ENCODE measurements around the gene SEC24A.
"Not testable (repeated sequence)": the region's sequence is repeated elsewhere in the genome, so short reads cannot be mapped to it uniquely, and the experiment has no call there.

SEC24A gene

GRCh38 chr5:134648425-134649162 lies at the start of gene SEC24A:
Gene SEC24A, plus strand, starts transcription at chr5:134648785. Its CDS starts 292 bp downstream, at chr5:134649077.
- Histone ChIP-seq H3K4me1 (ENCODE audit: control insufficient read depth, insufficient read depth, low read length) (peaks cover 10% of the 10 kb centered on the region), H3K27me3 (ENCODE audit: control insufficient read depth in 1 of 2, insufficient read depth in 2 of 2, low read length in 2 of 2) (no peaks in the 10 kb centered on the region), H3K4me3 (ENCODE audit: low read length in 2 of 2) (peak within 1 kb of the TSS; percentile 79 to 97), H3K27ac (ENCODE audit: low read length) (peak within 1 kb of the TSS; percentile 88), H3K36me3 (ENCODE audit: control insufficient read depth in 2 of 2, insufficient read depth in 2 of 2, low read length in 2 of 2) (no peaks in the 10 kb centered on the region), H3K9ac (ENCODE audit: low read length in 2 of 2) (peak within 1 kb of the TSS; percentile 90 to 98), H3K9me3 (ENCODE audit: control insufficient read depth in 2 of 2, low read length in 2 of 2) (no peaks in the 10 kb centered on the region)

GRCh38 chr5:134599820-134600219 lies 48.8 kb upstream of the SEC24A start:
- H3K4me1 ChIP-seq (ENCODE audit: control insufficient read depth, insufficient read depth, low read length); H3K9ac ChIP-seq (ENCODE audit: low read length in 2 of 2): not testable (repeated sequence)

GRCh38 chr5:134600600-134600999 lies 48.0 kb upstream of the SEC24A start:
- no peak overlapping the region for H3K27ac ChIP-seq (ENCODE audit: low read length)
- no peak overlapping the region for H3K4me3 ChIP-seq (ENCODE audit: low read length in 2 of 2)

More at GRCh38 chr5:134599820-134600219, 48.8 kb upstream of the SEC24A start:
- H3K27me3 ChIP-seq (ENCODE audit: control insufficient read depth in 1 of 2, insufficient read depth in 2 of 2, low read length in 2 of 2); H3K27ac ChIP-seq (ENCODE audit: low read length); H3K9me3 ChIP-seq (ENCODE audit: control insufficient read depth in 2 of 2, low read length in 2 of 2); H3K36me3 ChIP-seq (ENCODE audit: control insufficient read depth in 2 of 2, insufficient read depth in 2 of 2, low read length in 2 of 2); H3K4me3 ChIP-seq (ENCODE audit: low read length in 2 of 2): not testable (repeated sequence)

GRCh38 chr5:134603059-134603458 lies 45.5 kb upstream of the SEC24A start:
- H3K4me3 ChIP-seq (ENCODE audit: low read length in 2 of 2), result no peak overlapping the region
- H3K4me1 ChIP-seq (ENCODE audit: control insufficient read depth, insufficient read depth, low read length), result no peaks in the 10 kb centered on the region
- no peak overlapping the region for H3K27ac ChIP-seq (ENCODE audit: low read length)
- H3K9ac ChIP-seq (ENCODE audit: low read length in 2 of 2), result no peak overlapping the region
- H3K27me3 ChIP-seq (ENCODE audit: control insufficient read depth in 1 of 2, insufficient read depth in 2 of 2, low read length in 2 of 2), result no peaks in the 10 kb centered on the region
- H3K36me3 ChIP-seq (ENCODE audit: control insufficient read depth in 2 of 2, insufficient read depth in 2 of 2, low read length in 2 of 2), result peaks cover 20 to 22% of the 10 kb centered on the region in 2 donors
- H3K9me3 ChIP-seq (ENCODE audit: control insufficient read depth in 2 of 2, low read length in 2 of 2), result no peaks in the 10 kb centered on the region

More at GRCh38 chr5:134600600-134600999, 48.0 kb upstream of the SEC24A start:
- H3K36me3 ChIP-seq (ENCODE audit: control insufficient read depth in 2 of 2, insufficient read depth in 2 of 2, low read length in 2 of 2), result peaks cover 8 to 12% of the 10 kb centered on the region in 2 donors
- no peaks in the 10 kb centered on the region for H3K4me1 ChIP-seq (ENCODE audit: control insufficient read depth, insufficient read depth, low read length)
- H3K9me3 ChIP-seq (ENCODE audit: control insufficient read depth in 2 of 2, low read length in 2 of 2), result no peaks in the 10 kb centered on the region
- no peak overlapping the region for H3K9ac ChIP-seq (ENCODE audit: low read length in 2 of 2)
- no peaks in the 10 kb centered on the region for H3K27me3 ChIP-seq (ENCODE audit: control insufficient read depth in 1 of 2, insufficient read depth in 2 of 2, low read length in 2 of 2)

GRCh38 chr5:134604908-134605307 lies 43.7 kb upstream of the SEC24A start:
- no peaks in the 10 kb centered on the region for H3K4me1 ChIP-seq (ENCODE audit: control insufficient read depth, insufficient read depth, low read length)
- H3K4me3 ChIP-seq (ENCODE audit: low read length in 2 of 2), result no peak overlapping the region
- no peaks in the 10 kb centered on the region for H3K27me3 ChIP-seq (ENCODE audit: control insufficient read depth in 1 of 2, insufficient read depth in 2 of 2, low read length in 2 of 2)
- H3K9me3 ChIP-seq (ENCODE audit: control insufficient read depth in 2 of 2, low read length in 2 of 2), result no peaks in the 10 kb centered on the region
- no peak overlapping the region for H3K27ac ChIP-seq (ENCODE audit: low read length)
- no peak overlapping the region for H3K9ac ChIP-seq (ENCODE audit: low read length in 2 of 2)
- H3K36me3 ChIP-seq (ENCODE audit: control insufficient read depth in 2 of 2, insufficient read depth in 2 of 2, low read length in 2 of 2), result peaks cover 33 to 38% of the 10 kb centered on the region in 2 donors

GRCh38 chr5:134606726-134607125 lies 41.9 kb upstream of the SEC24A start:
- no peaks in the 10 kb centered on the region for H3K27me3 ChIP-seq (ENCODE audit: control insufficient read depth in 1 of 2, insufficient read depth in 2 of 2, low read length in 2 of 2)
- H3K27ac ChIP-seq (ENCODE audit: low read length), result no peak overlapping the region
- H3K9ac ChIP-seq (ENCODE audit: low read length in 2 of 2), result no peak overlapping the region
- no peaks in the 10 kb centered on the region for H3K4me1 ChIP-seq (ENCODE audit: control insufficient read depth, insufficient read depth, low read length)
- H3K36me3 ChIP-seq (ENCODE audit: control insufficient read depth in 2 of 2, insufficient read depth in 2 of 2, low read length in 2 of 2), result peaks cover 43 to 44% of the 10 kb centered on the region in 2 donors
- H3K4me3 ChIP-seq (ENCODE audit: low read length in 2 of 2), result no peak overlapping the region
- H3K9me3 ChIP-seq (ENCODE audit: control insufficient read depth in 2 of 2, low read length in 2 of 2), result no peaks in the 10 kb centered on the region

- H3K27ac ChIP-seq (ENCODE audit: low read length), result no peak overlapping the region
- peaks cover 42 to 44% of the 10 kb centered on the region in 2 donors for H3K36me3 ChIP-seq (ENCODE audit: control insufficient read depth in 2 of 2, insufficient read depth in 2 of 2, low read length in 2 of 2)
- no peaks in the 10 kb centered on the region for H3K27me3 ChIP-seq (ENCODE audit: control insufficient read depth in 1 of 2, insufficient read depth in 2 of 2, low read length in 2 of 2)
- H3K9me3 ChIP-seq (ENCODE audit: control insufficient read depth in 2 of 2, low read length in 2 of 2), result no peaks in the 10 kb centered on the region
- no peak overlapping the region for H3K4me3 ChIP-seq (ENCODE audit: low read length in 2 of 2)
- no peaks in the 10 kb centered on the region for H3K4me1 ChIP-seq (ENCODE audit: control insufficient read depth, insufficient read depth, low read length)
- H3K9ac ChIP-seq (ENCODE audit: low read length in 2 of 2), result no peak overlapping the region
Observed at GRCh38 chr5:134608555-134608954, 40.0 kb upstream of the SEC24A start.

GRCh38 chr5:134609232-134609851 lies 39.2 kb upstream of the SEC24A start:
- Histone ChIP-seq H3K36me3 (ENCODE audit: control insufficient read depth in 2 of 2, insufficient read depth in 2 of 2, low read length in 2 of 2) (peaks cover 40 to 45% of the 10 kb centered on the region in 2 donors), H3K4me3 (ENCODE audit: low read length in 2 of 2) (no peak overlapping the region), H3K27ac (ENCODE audit: low read length) (no peak overlapping the region), H3K27me3 (ENCODE audit: control insufficient read depth in 1 of 2, insufficient read depth in 2 of 2, low read length in 2 of 2) (no peaks in the 10 kb centered on the region), H3K9ac (ENCODE audit: low read length in 2 of 2) (no peak overlapping the region), H3K4me1 (ENCODE audit: control insufficient read depth, insufficient read depth, low read length) (no peaks in the 10 kb centered on the region), H3K9me3 (ENCODE audit: control insufficient read depth in 2 of 2, low read length in 2 of 2) (no peaks in the 10 kb centered on the region)

GRCh38 chr5:134610725-134611124 lies 37.9 kb upstream of the SEC24A start:
- no peak overlapping the region for H3K9ac ChIP-seq (ENCODE audit: low read length in 2 of 2)
- no peak overlapping the region for H3K4me3 ChIP-seq (ENCODE audit: low read length in 2 of 2)
- H3K9me3 ChIP-seq (ENCODE audit: control insufficient read depth in 2 of 2, low read length in 2 of 2), result no peaks in the 10 kb centered on the region
- no peaks in the 10 kb centered on the region for H3K27me3 ChIP-seq (ENCODE audit: control insufficient read depth in 1 of 2, insufficient read depth in 2 of 2, low read length in 2 of 2)
- no peaks in the 10 kb centered on the region for H3K4me1 ChIP-seq (ENCODE audit: control insufficient read depth, insufficient read depth, low read length)
- H3K27ac ChIP-seq (ENCODE audit: low read length), result no peak overlapping the region
- peaks cover 37 to 41% of the 10 kb centered on the region in 2 donors for H3K36me3 ChIP-seq (ENCODE audit: control insufficient read depth in 2 of 2, insufficient read depth in 2 of 2, low read length in 2 of 2)

GRCh38 chr5:134611515-134611914 lies 37.1 kb upstream of the SEC24A start:
- Histone ChIP-seq H3K9ac (ENCODE audit: low read length in 2 of 2) (no peak overlapping the region), H3K36me3 (ENCODE audit: control insufficient read depth in 2 of 2, insufficient read depth in 2 of 2, low read length in 2 of 2) (peaks cover 33 to 36% of the 10 kb centered on the region in 2 donors), H3K27me3 (ENCODE audit: control insufficient read depth in 1 of 2, insufficient read depth in 2 of 2, low read length in 2 of 2) (no peaks in the 10 kb centered on the region), H3K4me1 (ENCODE audit: control insufficient read depth, insufficient read depth, low read length) (no peaks in the 10 kb centered on the region), H3K4me3 (ENCODE audit: low read length in 2 of 2) (no peak overlapping the region), H3K27ac (ENCODE audit: low read length) (no peak overlapping the region), H3K9me3 (ENCODE audit: control insufficient read depth in 2 of 2, low read length in 2 of 2) (no peaks in the 10 kb centered on the region)

Measured in stomach smooth muscle (tissue), 2 donors.